PFSK-1 (cell line): ENCODE results near the gene PBOV1.

ENCODE experiments used
- FOXP2 ChIP-seq: optimal IDR thresholded peaks from 2 replicates; pipeline ENCODE3; 2011; ENCODE audit warnings: borderline replicate concordance, control low read depth, inconsistent platforms; ENCODE audit not compliant: insufficient read depth; ENCODE audit errors: extremely low read length, extremely low read depth
- POLR2AphosphoS5 ChIP-seq: IDR thresholded peaks from 2 replicates; pipeline ENCODE4 v1.6.1; 2012; ENCODE audit warnings: low read depth, mild to moderate bottlenecking, control low read depth, low read length, moderate library complexity
- SIN3A ChIP-seq: IDR thresholded peaks from 2 replicates; pipeline ENCODE4 v1.6.1; 2012; ENCODE audit warnings: mild to moderate bottlenecking, low read length, moderate library complexity, borderline replicate concordance; ENCODE audit not compliant: insufficient read depth
- TAF1 ChIP-seq: IDR thresholded peaks from 2 replicates; pipeline ENCODE4 v1.6.1; 2012; ENCODE audit warnings: low read length, control low read depth, borderline replicate concordance; ENCODE audit not compliant: insufficient read depth
- TF ChIP-seq, protein P1 (sequence below), 2 experiments: IDR thresholded peaks; 2 replicates each; pipeline versions ENCODE4 v1.6.1 to v1.8.0; 2011 to 2012; ENCODE audit warnings: low read depth in 2 of 2, low read length in 2 of 2, control low read depth in 1 of 2, inconsistent platforms in 1 of 2, mild to moderate bottlenecking in 1 of 2, moderate library complexity in 1 of 2; ENCODE audit not compliant: insufficient read depth in 1 of 2

The PBOV1 gene

DNA sequence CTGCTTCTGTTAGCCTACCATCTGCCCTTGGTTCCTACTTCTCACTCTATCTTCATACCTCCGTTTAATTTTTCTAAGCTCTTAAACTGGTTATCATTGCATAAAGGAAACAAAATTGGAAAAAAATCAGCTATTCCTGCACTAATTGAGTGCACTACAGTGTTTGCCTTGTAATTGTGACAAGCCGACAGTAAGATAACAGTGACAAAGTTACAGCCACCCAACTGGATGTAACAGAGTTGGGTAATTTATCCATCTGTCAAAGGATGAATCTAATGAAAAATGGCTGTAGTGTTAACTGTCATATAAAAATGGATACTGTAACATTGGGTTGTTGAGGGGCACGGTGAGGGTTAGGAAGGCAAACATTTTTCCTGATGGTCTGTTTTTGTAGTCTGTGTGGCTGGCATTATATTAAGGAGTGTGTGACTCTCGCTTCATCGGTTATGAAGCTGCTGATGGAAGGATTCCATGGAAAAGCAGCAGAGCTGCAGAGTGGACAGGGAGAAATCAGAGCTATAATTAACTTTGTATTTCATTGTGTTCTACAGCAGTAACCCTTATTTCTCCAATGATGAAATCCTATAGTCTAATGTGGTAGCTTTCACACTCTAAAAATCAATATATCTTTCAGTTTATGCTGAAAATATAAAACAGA lies 12.7 kb downstream of the PBOV1 start:
- TF ChIP-seq TAF1 (no peak), SIN3A (no peak), POLR2AphosphoS5 (no peak), FOXP2 (no peak)
- TF ChIP-seq, protein P1, sequence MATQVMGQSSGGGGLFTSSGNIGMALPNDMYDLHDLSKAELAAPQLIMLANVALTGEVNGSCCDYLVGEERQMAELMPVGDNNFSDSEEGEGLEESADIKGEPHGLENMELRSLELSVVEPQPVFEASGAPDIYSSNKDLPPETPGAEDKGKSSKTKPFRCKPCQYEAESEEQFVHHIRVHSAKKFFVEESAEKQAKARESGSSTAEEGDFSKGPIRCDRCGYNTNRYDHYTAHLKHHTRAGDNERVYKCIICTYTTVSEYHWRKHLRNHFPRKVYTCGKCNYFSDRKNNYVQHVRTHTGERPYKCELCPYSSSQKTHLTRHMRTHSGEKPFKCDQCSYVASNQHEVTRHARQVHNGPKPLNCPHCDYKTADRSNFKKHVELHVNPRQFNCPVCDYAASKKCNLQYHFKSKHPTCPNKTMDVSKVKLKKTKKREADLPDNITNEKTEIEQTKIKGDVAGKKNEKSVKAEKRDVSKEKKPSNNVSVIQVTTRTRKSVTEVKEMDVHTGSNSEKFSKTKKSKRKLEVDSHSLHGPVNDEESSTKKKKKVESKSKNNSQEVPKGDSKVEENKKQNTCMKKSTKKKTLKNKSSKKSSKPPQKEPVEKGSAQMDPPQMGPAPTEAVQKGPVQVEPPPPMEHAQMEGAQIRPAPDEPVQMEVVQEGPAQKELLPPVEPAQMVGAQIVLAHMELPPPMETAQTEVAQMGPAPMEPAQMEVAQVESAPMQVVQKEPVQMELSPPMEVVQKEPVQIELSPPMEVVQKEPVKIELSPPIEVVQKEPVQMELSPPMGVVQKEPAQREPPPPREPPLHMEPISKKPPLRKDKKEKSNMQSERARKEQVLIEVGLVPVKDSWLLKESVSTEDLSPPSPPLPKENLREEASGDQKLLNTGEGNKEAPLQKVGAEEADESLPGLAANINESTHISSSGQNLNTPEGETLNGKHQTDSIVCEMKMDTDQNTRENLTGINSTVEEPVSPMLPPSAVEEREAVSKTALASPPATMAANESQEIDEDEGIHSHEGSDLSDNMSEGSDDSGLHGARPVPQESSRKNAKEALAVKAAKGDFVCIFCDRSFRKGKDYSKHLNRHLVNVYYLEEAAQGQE (IDR thresholded peaks at IDR 0.05; ENCODE audit: insufficient read depth in 1 of 2, low read depth in 2 of 2, low read length in 2 of 2) = no peak

DNA sequence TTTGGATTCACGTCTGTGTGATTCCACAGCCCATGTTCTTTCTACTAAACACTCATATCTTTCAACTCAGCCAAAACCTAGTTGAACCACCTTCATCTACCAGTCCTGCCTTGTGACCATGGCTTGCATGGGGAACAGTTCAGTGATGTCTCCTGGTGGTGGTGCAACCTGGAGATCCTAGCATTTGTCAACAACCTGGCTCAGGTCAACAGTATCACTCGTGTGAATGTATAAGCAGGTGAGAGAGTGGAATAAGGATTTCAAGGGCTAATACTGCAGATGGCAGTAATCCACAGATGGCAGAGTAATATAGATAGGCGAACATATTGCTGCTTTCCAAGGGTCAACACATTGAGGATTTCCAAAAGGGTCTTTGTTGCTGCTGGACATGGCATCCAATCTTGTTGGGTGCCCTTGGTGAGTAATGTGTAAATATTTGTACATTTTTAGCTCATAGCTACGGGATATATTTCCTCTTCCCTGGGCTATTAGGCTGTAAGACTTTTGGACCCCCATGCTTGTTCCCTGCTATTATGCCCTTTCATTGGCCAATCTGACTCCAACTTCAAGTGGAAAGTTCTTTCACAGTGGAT lies 13.4 kb downstream of the PBOV1 start:
- no peak for TF ChIP-seq TAF1
- TF ChIP-seq POLR2AphosphoS5 = no peak
- TF ChIP-seq, protein P1 (IDR thresholded peaks at IDR 0.05; ENCODE audit: insufficient read depth in 1 of 2, low read depth in 2 of 2, low read length in 2 of 2) = no peak
- no peak for TF ChIP-seq SIN3A
- TF ChIP-seq FOXP2 = no peak

DNA sequence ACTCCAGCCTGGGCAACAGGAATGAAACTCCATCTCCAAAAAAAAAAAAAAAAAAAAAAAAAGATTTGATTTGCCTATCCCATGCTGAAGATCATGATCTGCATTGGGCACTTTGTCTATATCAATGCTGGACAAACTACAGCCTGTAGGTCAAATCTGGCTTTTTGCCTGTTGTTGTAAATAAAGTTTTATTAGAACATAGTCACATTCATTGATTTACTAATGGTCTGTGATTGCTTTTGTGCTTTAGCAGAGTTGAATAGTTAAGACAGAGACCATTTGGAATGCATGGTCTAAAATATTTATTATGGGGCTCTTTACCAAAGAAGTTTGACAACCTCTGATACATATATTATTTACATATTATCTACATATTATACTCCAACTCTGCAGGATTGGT lies 14.0 kb downstream of the PBOV1 start:
- TF ChIP-seq FOXP2 (no peak), SIN3A (no peak)
- TF ChIP-seq, protein P1 (IDR thresholded peaks at IDR 0.05; ENCODE audit: insufficient read depth in 1 of 2, low read depth in 2 of 2, low read length in 2 of 2) = no peak

DNA sequence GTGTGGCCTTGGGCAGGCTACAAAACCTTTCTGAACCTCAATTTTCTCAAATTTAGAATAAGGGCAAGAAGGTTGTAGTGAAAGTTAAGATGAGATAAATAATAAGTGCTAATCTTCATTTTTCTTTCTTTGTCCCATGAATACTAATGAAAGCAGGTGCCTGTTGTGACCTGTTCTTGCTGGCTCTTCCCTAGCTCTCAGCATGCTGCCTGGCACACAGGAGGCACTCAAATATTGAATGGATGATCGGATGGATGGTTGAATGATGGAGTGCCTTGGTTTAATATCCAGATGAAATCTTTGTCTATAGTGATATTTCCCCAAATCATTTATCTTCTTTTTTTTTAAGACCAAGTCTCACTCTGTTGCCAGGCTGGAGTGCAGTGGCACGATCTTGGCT lies 15.0 kb downstream of the PBOV1 start:
- TF ChIP-seq, protein P1 (IDR thresholded peaks at IDR 0.05; ENCODE audit: insufficient read depth in 1 of 2, low read depth in 2 of 2, low read length in 2 of 2) = no peak
- TF ChIP-seq SIN3A = no peak
- no peak for TF ChIP-seq TAF1

DNA sequence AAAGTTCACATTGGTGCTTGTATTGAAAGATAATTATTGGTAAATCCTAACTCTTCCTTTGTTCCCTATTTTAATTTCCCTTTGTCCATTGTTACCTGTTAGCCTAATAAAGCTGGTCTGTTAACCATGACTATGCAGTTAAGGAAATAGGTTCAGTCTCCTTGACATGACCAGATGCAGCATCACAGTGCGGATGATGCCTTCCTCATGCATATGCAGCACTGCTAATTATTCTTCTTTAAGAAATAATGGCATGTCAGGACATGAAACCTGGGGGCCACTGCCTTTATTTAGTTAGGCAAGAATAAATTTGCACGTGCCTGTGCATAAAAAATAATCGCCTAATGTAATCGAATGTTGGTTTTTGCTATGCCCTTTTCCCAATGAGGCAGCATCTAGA lies 16.5 kb downstream of the PBOV1 start:
- no peak for TF ChIP-seq POLR2AphosphoS5
